Activated naive CD4-positive, alpha-beta T cell treated with anti-CD3 and anti-CD28 coated beads, Interleukin-2, amount 50 U/mL, for 72 hours (primary cell): ENCODE results near the gene SBF2. TPM values are rescaled to one million over a fixed set of nuclear protein-coding genes. Genes with fewer than 3 reads are reported as not detected.
A peak's percentile ranks its signal among the peaks of the same experiment; 100 is the strongest.
"Not testable (repeated sequence)": the region's sequence is repeated elsewhere in the genome, so short reads cannot be mapped to it uniquely, and the experiment has no call there.

Source experiments
- ATAC-seq, 2 donors: fragments of 150-1000 bp; cut with Tn5 transposase; 2 replicates each; pipeline ENCODE4 v1.10.0; 2021; ENCODE audit warnings: mild to moderate bottlenecking in 2 of 2, moderate library complexity in 2 of 2
- DNase-seq, 2 donors: peaks; one replicate each; pipeline ENCODE4 v3.0.0; 2021 to 2022; ENCODE audit warnings: low spot score in 2 of 2
- H3K27ac Mint-ChIP-seq, 2 donors: one replicate each; pipeline ENCODE4 v1.8.0; 2022; ENCODE audit warnings: mild to moderate bottlenecking in 2 of 2, mixed read lengths in 2 of 2
- H3K36me3 Mint-ChIP-seq, 2 donors: one replicate each; pipeline ENCODE4 v1.8.0; 2022; ENCODE audit warnings: mixed read lengths in 2 of 2
- H3K9me3 Mint-ChIP-seq, 2 donors: one replicate each; pipeline ENCODE4 v1.8.0; 2022; ENCODE audit warnings: mixed read lengths in 2 of 2
- total RNA-seq, 2 donors: library from RNA; stranded (reverse); gene quantifications; one replicate each; pipeline ENCODE4 v1.2.3, GENCODE V29; 2022

Gene SBF2
- total RNA-seq, 2 donors from 2014 or later = 17.8 to 33.2 TPM

GRCh38 chr11:10257478-10257877, 36.5 kb downstream of the SBF2 start:
- ATAC-seq (no peak), DNase-seq (no peak)
- no peaks in the 10 kb centered on the region for H3K36me3 Mint-ChIP-seq
- no peak overlapping the region for H3K27ac Mint-ChIP-seq
- no peaks in the 10 kb centered on the region for H3K9me3 Mint-ChIP-seq

GRCh38 chr11:10255388-10256125, 38.5 kb downstream of the SBF2 start:
- ATAC-seq (no peak), DNase-seq (no peak)
- H3K27ac Mint-ChIP-seq = no peak overlapping the region
- H3K36me3 Mint-ChIP-seq = no peaks in the 10 kb centered on the region
- H3K9me3 Mint-ChIP-seq = no peaks in the 10 kb centered on the region

GRCh38 chr11:10249448-10250131, 44.4 kb downstream of the SBF2 start:
- not testable (repeated sequence) for H3K27ac Mint-ChIP-seq, DNase-seq, ATAC-seq, H3K36me3 Mint-ChIP-seq, H3K9me3 Mint-ChIP-seq

- no peak for ATAC-seq
- no peaks in the 10 kb centered on the region for H3K36me3 Mint-ChIP-seq
- H3K9me3 Mint-ChIP-seq = no peaks in the 10 kb centered on the region
- H3K27ac Mint-ChIP-seq = no peak overlapping the region
- DNase-seq = no peak
These were observed 47.0 kb downstream of the SBF2 start for GRCh38 chr11:10247011-10247410.

GRCh38 chr11:10243896-10244575, 50.0 kb downstream of the SBF2 start:
- no peaks in the 10 kb centered on the region for H3K9me3 Mint-ChIP-seq
- H3K36me3 Mint-ChIP-seq = no peaks in the 10 kb centered on the region
- no peak overlapping the region for H3K27ac Mint-ChIP-seq
- DNase-seq (no peak), ATAC-seq (no peak)

- no peak for DNase-seq
- Mint-ChIP-seq H3K36me3 (no peaks in the 10 kb centered on the region), H3K9me3 (no peaks in the 10 kb centered on the region), H3K27ac (no peak overlapping the region)
- ATAC-seq = no peak
These were observed 57.2 kb downstream of the SBF2 start for GRCh38 chr11:10236840-10237239.

GRCh38 chr11:10233581-10233980, 60.4 kb downstream of the SBF2 start:
- DNase-seq (no peak), ATAC-seq (no peak)
- Mint-ChIP-seq H3K9me3 (peaks cover 0 to 11% of the 10 kb centered on the region in 2 donors), H3K36me3 (peaks cover 0 to 8% of the 10 kb centered on the region in 2 donors), H3K27ac (no peak overlapping the region)

GRCh38 chr11:10232756-10233155, 61.3 kb downstream of the SBF2 start:
- DNase-seq (no peak), ATAC-seq (no peak)
- Mint-ChIP-seq H3K27ac (no peak overlapping the region), H3K36me3 (peaks cover 0 to 8% of the 10 kb centered on the region in 2 donors), H3K9me3 (peaks cover 0 to 11% of the 10 kb centered on the region in 2 donors)

- not testable (repeated sequence) for ATAC-seq, DNase-seq, H3K36me3 Mint-ChIP-seq, H3K27ac Mint-ChIP-seq
- peaks cover 0 to 11% of the 10 kb centered on the region in 2 donors for H3K9me3 Mint-ChIP-seq
These were observed 62.2 kb downstream of the SBF2 start for GRCh38 chr11:10231803-10232202.

- H3K36me3 Mint-ChIP-seq = peaks cover 0 to under 1% of the 10 kb centered on the region in 2 donors
- ATAC-seq (no peak), DNase-seq (no peak)
- peaks cover 3 to 8% of the 10 kb centered on the region in 2 donors for H3K9me3 Mint-ChIP-seq
- H3K27ac Mint-ChIP-seq = no peak overlapping the region
These were observed 68.5 kb downstream of the SBF2 start for GRCh38 chr11:10225553-10225952.

GRCh38 chr11:10222399-10222798, 71.6 kb downstream of the SBF2 start:
- ATAC-seq = no peak
- peaks cover 0 to 7% of the 10 kb centered on the region in 2 donors for H3K36me3 Mint-ChIP-seq
- peaks cover 5% of the 10 kb centered on the region in 2 donors for H3K9me3 Mint-ChIP-seq

GRCh38 chr11:10221342-10221741, 72.7 kb downstream of the SBF2 start:
- peaks cover 0 to 7% of the 10 kb centered on the region in 2 donors for H3K36me3 Mint-ChIP-seq
- DNase-seq (no peak), ATAC-seq (no peak)
- H3K27ac Mint-ChIP-seq = no peak overlapping the region
- H3K9me3 Mint-ChIP-seq = peaks cover 5% of the 10 kb centered on the region in 2 donors

More at GRCh38 chr11:10222399-10222798, 71.6 kb downstream of the SBF2 start:
- no peak overlapping the region for H3K27ac Mint-ChIP-seq
- DNase-seq = no peak

GRCh38 chr11:10211470-10211869, 82.5 kb downstream of the SBF2 start:
- H3K27ac Mint-ChIP-seq = no peak overlapping the region
- no peak for DNase-seq
- no peaks in the 10 kb centered on the region for H3K36me3 Mint-ChIP-seq
- ATAC-seq = no peak
- no peaks in the 10 kb centered on the region for H3K9me3 Mint-ChIP-seq

GRCh38 chr11:10209326-10209725, 84.7 kb downstream of the SBF2 start:
- no peaks in the 10 kb centered on the region for H3K36me3 Mint-ChIP-seq
- ATAC-seq (no peak), DNase-seq (no peak)
- H3K9me3 Mint-ChIP-seq = peaks cover 0 to 4% of the 10 kb centered on the region in 2 donors
- H3K27ac Mint-ChIP-seq = no peak overlapping the region

- H3K27ac Mint-ChIP-seq = no peak overlapping the region
- H3K36me3 Mint-ChIP-seq = peaks cover under 1 to 3% of the 10 kb centered on the region in 2 donors
- ATAC-seq = peak; percentile 39 to 64
- DNase-seq = peak in 1 of 2 donors; percentile 6
- peaks cover 0 to 10% of the 10 kb centered on the region in 2 donors for H3K9me3 Mint-ChIP-seq
These were observed 85.9 kb downstream of the SBF2 start for GRCh38 chr11:10208131-10208575.

- Mint-ChIP-seq H3K36me3 (peaks cover 11 to 13% of the 10 kb centered on the region in 2 donors), H3K27ac (no peak overlapping the region), H3K9me3 (peaks cover 5 to 17% of the 10 kb centered on the region in 2 donors)
- DNase-seq = no peak
- no peak for ATAC-seq
These were observed 88.1 kb downstream of the SBF2 start for GRCh38 chr11:10205928-10206327.

- Mint-ChIP-seq H3K36me3 (peaks cover 11 to 13% of the 10 kb centered on the region in 2 donors), H3K9me3 (peaks cover 5 to 17% of the 10 kb centered on the region in 2 donors), H3K27ac (no peak overlapping the region)
- no peak for ATAC-seq
- no peak for DNase-seq
These were observed 90.0 kb downstream of the SBF2 start for GRCh38 chr11:10204021-10204420.
